ENCODE results near the gene SLC25A25.

SLC25A25 gene

DNA sequence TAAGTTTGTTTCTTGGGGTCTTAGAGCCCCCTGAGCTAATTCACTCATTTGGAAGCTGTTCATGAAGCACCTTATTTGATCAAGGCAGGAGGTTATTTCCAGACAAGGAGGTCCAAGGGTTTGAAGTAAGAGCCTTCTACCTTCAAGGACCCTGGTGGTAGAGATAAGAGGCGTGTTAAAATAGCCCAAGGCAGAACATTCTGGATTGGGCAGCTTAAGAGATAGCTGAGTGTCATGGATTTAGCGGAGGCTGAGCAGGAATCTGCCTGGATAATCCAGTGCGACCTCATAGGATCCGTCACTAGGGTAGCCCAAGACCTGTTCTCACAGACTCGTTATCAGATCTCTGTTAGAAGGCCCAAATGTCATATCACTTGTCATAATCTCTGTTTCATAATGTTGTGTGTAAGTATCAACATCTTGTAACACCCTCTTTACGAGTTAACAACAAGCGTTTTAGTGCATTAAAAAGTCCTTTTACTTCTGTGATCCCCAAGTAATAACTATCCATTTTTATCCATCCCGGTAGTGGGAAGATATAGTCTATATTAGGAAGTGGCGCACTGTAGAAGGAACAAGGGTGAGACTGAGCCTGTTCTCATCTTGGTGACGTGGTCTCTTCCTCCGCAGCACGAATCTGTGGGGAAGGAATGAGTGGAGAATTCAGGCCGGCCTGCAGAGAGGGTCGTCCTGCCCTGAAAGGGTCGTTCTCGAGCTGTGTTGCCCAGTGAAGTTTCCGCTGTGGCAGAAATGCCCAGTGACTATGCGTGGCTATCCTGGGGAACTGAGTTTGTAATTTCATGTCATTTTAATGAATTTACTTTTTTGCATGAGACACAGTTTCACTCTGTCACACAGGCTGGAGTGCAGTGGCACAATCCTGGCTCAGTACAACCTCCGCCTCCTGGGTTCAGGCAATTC, 28.8 kb downstream of the SLC25A25 start:
- DNase-seq: peak in 3 of 56 donors; percentile 8 to 20 (median 10)

DNA sequence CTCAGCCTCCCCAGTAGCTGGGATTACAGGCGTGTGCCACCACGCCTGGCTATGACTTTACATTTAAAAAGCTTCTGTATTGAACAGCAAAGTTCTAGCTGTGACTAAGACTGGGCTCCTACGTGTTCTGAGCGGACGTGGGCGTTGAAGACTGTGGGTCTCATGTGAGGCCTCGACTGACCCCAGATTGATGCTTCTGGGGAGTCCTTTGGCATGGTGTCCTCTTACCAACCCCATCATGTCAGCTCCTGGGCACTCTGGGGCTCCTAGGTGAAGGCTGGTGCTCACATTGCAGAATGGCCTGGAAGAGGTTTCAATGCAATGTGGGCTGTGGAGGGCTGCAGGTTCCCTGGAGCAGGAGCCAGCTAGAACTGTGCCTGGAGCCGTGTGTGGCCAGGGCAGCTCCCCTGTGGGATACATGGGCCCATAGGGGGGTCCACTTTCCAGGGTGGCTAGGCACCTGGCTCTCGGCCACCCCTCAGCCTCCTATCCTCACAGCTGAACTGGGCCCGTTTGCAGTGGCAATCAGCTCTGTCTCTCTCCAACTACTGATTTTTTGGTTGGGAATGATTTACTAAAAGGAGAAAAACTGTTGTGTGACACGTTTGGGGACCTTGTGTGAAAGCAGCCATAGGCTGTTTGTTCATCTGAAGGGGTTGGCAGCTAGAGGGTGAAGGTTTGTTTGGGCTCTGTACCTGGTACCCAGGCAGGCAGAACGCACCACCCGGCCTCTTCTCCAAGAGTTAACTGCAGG, 29.7 kb downstream of the SLC25A25 start:
- no peak for DNase-seq

DNA sequence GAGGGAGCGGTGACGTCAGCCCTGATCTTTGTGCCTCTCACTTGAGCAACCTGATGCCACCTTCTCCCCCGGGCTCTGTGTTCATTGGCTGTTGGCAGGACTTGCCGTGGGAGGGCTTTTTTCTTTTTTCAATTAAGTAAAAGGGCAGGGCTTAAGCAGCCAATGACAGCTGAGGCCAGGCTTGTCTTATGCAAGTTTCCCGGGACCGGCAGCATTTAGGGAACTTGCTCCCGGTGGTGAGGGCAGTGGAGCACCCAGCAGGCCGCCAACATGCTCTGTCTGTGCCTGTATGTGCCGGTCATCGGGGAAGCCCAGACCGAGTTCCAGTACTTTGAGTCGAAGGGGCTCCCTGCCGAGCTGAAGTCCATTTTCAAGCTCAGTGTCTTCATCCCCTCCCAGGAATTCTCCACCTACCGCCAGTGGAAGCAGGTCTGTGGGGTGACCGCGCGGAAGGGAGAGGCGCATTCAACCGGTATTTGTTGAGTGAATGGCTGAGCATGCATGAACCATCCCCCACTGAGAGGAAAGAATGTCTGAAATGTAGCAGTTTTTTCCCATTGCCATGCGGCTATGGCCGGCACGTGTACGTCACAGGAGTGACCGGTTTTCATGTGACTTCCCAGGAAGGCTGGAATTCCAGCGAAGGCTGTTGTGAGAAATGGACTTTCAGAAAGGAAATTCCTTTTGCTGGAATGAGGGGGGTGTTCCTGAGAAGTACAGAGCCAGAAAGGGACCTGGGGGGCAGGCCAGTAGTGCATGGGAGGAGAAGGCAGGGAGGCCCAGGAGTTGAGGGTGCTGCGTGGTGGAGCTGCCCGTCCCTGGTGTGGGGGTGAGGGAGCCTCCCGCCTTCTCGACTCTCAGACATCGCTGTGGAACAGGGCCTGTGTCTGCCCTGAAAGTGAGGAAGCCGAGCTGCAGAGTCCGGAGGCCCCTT, 30.5 kb downstream of the SLC25A25 start:
- DNase-seq: peak in 52 of 56 donors; percentile 26 to 92 (median 76)

DNA sequence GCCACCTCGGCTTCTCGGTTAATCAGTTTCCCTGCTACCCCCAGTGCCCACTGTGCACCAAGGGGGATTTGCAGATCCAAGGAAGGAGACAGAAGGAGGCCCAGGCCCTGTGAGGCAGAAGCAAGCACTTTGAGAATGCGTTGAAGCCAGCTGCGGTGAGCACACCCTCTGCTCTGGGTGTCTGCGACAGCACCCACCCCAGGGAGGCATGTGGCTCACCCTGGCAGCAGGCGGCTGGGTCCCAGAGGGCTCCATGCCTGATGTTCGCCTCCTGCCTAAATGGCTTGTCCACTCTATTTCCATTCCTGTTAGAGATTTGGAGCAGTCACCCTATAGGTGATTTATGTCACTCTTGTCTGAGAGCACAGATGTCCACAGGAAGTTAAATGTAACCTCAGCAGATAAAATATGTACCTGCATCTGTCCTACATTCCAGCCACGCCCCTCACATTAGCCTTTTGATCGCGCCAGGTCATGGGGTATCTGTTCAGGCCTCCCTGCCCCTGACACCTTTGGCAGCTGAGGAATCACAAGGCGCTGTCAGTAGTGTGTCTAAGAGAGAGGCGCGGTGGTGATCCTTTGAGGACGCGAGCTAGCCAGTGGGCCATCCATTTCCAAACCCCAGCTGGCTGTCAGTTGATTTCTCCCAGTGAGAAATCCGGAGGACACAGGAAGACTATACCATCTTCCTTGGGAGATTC, 31.3 kb downstream of the SLC25A25 start:
- DNase-seq: no peak

DNA sequence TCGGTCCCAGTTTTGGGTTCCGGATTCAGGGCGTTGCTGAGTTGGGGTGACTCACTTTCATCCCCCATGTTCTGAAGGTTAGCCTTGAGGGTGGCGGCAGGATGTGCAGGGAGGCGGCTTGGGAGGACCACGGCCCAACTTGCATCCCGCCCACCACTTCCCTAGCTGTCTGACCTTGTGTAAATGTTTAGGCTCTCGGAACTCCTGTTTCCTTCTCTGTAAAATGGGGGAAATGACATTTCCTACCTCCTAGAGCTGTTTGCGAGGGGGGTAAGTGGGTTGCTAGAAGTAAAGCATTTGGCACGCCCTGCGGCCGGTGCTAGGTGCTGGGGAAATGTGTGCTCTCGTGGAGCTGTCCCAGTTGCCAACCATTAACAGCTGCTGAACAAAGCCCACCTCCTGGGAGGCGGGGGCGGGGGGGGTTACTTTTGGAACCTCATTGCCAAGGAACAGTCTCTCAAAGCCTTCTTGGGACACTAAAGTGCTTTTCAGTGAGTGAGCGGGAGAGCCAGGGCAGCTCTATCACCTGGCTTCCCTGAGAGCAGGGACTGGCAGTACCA, 32.0 kb downstream of the SLC25A25 start:
- peak in 7 of 56 donors; percentile 16 to 39 (median 25) for DNase-seq

DNA sequence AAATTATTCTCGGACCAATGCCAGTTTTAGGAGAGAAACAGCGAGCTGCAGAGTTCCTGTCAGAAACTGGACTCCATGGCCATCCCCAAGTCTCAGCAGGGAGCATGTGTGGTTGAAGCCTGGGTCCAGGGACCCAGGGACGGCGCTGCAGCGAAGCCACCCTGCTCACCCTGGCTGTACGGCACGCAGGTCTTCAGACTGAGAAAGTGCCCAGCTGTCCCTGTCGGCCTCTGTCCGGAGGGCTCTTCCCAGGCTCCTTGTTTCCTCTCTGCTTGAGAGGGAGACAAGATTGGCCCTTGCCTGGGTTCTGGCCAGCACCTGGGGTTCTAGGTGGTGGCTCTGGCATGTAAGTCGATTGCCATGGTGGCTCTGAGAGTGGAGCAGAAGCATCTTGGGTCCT, 32.5 kb downstream of the SLC25A25 start:
- no peak for DNase-seq

DNA sequence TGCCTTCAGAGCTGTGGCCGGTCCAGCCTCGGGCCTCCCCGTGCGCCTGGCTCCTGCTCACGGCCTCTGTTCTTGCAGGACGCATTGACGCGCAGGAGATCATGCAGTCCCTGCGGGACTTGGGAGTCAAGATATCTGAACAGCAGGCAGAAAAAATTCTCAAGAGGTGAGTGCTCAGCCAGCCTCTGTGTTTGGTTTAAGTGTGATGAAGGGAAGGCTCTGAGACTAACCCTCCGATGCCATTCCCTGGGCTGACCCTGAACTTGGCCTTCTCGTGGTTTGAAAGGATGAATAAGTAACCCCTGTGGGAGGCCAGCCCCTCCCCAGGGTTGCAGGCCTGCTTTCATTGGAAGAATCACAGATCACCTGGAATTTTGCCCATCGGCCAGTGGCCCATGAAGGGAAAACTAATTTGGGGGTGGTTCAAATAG, 33.2 kb downstream of the SLC25A25 start:
- DNase-seq: no peak

DNA sequence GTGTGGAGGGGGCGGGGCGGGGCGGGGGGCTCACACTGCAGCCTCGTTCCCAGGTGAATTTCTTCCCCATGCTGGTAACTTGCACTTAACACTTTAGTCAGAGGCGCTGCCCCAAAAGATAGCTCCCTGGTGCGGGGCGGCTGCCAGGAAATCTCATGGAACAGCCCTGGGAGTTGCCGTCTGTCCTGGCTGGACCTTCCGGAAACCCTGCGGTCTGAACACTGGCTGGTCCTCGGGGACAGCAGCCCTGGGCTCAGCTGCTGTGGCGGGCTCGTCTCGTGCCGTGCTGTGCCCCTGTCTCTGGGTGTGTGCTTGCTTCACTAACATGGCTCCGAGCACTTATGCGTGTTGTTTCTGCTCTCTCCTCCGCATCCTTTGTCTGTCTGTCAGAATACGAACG, 33.7 kb downstream of the SLC25A25 start:
- no peak for DNase-seq

DNA sequence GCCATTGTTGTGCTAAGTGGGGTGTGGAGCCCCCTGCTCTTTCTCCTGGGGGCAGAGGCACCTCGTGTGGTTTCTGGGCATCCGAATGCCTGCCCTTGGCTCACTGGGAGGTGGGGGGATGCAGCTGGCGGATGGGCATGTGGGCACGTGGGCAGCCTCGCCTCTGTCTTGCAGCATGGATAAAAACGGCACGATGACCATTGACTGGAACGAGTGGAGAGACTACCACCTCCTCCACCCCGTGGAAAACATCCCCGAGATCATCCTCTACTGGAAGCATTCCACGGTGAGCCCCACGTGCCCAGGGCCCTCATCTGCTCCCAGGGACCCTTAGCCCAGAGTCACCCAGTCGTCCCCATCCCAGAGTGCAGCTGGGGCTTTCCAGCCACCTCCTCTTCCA, 34.2 kb downstream of the SLC25A25 start:
- DNase-seq: no peak

DNA sequence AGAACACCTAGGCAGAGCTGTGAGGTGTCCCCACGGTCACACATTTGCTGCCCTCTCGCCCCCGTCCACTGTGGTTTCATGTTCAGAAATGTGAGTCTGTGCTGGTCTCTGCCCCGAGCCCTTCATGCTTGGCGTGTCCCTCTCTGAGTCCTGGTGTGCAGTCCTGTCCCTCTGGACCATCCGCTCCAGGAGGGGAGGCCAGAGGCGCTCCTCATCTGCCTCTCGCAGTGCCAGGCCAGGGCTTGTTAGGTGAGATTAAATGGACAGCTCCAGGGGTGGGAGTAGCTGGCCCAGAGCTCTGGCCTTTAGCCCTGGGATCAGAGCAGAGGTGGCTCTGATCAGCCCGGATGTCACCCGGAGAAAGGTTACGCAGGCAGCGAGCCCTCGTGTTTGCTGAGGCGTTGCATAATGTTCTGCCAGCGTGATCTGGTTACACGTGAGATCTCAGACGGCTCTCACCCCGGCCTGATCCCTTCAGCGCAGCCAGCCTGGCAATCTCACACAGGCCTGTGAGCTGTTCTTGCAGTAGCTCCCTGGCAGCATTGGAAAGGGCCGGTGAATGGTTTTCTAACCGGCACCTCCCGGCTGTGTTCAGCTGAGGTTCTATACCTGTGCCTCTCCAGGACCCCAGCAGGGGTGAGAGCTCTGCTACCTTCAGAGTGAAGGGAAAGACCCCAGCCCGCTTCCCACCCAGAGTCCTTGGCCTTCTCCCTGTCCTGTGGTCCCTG, 35.0 kb downstream of the SLC25A25 start:
- no peak for DNase-seq

DNA sequence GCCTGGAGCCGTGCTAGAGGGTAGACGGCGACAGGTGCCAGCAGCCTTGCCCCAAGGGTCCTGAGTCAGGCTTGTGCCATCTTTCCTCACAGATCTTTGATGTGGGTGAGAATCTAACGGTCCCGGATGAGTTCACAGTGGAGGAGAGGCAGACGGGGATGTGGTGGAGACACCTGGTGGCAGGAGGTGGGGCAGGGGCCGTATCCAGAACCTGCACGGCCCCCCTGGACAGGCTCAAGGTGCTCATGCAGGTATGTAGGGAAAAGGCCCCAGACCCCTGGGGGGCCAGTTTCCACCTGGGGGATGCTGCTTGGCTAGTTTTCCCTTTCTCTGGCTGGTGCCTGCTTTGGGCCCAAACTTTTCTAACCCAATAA, 35.5 kb downstream of the SLC25A25 start:
- no peak for DNase-seq

DNA sequence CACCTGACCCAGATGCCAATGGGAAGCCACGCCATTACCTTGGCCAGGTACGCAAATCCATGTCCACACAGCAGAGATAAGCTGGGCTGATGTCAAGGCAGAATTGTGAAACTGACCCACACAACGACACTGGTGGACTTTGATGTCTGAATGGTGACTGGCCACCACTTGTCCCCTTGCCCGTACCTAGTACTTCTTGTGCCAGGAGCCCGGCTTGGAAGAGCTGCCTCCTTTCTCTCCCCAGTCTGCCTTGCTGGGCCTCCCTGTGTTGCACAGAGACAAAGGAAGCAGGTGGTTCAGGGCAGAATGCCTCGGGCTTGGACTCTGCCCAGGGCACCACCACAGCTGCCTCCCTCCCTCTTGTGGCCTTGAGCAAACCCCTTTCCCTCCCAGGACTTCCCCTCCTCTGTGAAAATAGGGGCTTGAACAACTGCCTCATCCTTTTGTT, 36.2 kb downstream of the SLC25A25 start:
- peak in 2 of 56 donors; percentile 10 to 43 for DNase-seq

DNA sequence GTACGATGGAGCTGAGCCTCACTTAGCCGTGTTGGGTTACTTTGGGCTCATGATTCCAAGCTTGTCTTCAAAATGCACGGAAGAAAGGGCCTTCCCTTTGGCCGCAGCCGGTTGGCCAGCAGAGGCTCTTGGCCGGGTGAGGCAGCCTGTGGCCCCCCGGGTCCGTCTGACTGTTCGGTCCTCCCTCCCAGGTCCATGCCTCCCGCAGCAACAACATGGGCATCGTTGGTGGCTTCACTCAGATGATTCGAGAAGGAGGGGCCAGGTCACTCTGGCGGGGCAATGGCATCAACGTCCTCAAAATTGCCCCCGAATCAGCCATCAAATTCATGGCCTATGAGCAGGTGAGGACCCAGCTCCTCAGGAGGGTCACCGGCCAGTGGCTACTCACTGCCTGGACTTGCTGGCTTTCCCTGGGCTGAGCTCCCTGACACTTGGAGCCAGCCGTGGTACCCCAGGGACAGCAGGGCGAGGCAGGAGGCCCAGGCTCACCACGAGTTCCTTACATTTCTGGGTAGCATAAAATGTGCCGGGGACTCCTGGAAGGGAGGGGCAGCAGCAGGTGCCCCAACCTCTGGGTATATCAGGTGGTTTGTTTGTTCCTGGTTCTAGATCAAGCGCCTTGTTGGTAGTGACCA, 37.6 kb downstream of the SLC25A25 start:
- no peak for DNase-seq

DNA sequence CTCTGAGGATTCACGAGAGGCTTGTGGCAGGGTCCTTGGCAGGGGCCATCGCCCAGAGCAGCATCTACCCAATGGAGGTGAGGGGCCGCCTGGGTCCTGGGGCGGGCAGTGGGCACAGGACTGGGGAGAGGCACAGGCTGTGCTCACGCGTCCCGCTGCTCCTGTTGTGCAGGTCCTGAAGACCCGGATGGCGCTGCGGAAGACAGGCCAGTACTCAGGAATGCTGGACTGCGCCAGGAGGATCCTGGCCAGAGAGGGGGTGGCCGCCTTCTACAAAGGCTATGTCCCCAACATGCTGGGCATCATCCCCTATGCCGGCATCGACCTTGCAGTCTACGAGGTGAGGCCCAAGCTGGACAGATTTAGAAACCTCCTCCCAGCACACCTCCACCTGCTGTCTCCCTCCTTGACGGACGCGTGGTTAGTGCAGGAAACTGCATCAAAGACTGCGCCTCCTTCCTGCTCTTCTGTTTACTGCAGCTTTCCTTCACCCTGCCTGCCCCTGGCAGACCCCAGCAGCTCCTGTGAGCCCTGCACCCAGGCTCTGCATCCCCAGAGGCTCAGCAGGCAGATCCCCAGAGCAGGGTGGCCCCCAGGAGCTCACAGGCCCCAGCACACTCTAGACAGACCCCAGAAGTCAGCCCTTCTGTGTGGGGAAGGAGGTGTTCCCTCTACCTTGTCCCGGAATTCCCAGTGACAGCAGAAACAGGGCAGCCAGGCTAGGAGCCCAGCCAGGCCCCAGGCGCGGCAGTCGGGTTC, 38.3 kb downstream of the SLC25A25 start:
- no peak for DNase-seq

DNA sequence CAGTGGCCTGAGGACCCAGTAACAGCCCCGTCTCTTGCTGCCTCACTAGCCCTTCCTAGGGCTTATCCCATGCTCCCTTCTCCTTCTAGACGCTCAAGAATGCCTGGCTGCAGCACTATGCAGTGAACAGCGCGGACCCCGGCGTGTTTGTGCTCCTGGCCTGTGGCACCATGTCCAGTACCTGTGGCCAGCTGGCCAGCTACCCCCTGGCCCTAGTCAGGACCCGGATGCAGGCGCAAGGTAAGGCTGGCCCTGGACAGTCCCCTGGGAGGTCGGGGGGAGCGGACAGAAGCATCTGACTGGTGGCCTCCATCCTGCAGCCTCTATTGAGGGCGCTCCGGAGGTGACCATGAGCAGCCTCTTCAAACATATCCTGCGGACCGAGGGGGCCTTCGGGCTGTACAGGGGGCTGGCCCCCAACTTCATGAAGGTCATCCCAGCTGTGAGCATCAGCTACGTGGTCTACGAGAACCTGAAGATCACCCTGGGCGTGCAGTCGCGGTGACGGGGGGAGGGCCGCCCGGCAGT, 39.0 kb downstream of the SLC25A25 start:
- no peak for DNase-seq

DNA sequence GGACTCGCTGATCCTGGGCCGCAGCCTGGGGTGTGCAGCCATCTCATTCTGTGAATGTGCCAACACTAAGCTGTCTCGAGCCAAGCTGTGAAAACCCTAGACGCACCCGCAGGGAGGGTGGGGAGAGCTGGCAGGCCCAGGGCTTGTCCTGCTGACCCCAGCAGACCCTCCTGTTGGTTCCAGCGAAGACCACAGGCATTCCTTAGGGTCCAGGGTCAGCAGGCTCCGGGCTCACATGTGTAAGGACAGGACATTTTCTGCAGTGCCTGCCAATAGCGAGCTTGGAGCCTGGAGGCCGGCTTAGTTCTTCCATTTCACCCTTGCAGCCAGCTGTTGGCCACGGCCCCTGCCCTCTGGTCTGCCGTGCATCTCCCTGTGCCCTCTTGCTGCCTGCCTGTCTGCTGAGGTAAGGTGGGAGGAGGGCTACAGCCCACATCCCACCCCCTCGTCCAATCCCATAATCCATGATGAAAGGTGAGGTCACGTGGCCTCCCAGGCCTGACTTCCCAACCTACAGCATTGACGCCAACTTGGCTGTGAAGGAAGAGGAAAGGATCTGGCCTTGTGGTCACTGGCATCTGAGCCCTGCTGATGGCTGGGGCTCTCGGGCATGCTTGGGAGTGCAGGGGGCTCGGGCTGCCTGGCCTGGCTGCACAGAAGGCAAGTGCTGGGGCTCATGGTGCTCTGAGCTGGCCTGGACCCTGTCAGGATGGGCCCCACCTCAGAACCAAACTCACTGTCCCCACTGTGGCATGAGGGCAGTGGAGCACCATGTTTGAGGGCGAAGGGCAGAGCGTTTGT, 39.6 kb downstream of the SLC25A25 start:
- no peak for DNase-seq
